ENCODE measurements around the gene TRDN.

DNA sequence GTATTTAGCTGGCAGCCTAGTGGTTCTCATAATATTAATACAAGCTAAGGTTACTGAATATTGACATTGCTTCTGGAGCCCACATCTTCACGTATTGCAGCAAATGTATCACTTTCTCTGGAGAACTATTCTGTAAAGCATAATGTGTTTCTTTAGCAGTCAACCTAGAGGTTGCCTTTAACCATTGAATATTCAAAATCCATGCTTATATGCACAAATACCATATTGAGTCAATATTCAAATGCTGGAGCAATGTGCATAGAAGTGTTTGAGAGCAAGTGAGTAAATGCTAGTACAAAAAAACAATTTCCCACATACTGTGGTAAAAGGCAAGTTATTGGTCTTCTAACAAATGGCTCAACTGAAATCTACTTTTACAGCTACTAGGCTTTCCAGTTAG, 231.8 kb downstream of the TRDN start:
- TF ChIP-seq, protein P1, sequence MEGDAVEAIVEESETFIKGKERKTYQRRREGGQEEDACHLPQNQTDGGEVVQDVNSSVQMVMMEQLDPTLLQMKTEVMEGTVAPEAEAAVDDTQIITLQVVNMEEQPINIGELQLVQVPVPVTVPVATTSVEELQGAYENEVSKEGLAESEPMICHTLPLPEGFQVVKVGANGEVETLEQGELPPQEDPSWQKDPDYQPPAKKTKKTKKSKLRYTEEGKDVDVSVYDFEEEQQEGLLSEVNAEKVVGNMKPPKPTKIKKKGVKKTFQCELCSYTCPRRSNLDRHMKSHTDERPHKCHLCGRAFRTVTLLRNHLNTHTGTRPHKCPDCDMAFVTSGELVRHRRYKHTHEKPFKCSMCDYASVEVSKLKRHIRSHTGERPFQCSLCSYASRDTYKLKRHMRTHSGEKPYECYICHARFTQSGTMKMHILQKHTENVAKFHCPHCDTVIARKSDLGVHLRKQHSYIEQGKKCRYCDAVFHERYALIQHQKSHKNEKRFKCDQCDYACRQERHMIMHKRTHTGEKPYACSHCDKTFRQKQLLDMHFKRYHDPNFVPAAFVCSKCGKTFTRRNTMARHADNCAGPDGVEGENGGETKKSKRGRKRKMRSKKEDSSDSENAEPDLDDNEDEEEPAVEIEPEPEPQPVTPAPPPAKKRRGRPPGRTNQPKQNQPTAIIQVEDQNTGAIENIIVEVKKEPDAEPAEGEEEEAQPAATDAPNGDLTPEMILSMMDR (IDR thresholded peaks at IDR 0.05): no peak
- TF ChIP-seq POLR2AphosphoS5 (IDR thresholded peaks at IDR 0.05) (no peak), POLR2A (IDR thresholded peaks at IDR 0.05) (no peak)
